GM23248 (cell line): ENCODE results near the gene HEPN1.

ENCODE experiments used
- EZH2 ChIP-seq: fragments of 200-600 bp; sonication (generic); IDR thresholded peaks from 2 replicates; pipeline ENCODE4 v1.6.1; 2018; ENCODE audit warnings: antibody characterized with exemption, mild to moderate bottlenecking; ENCODE audit not compliant: insufficient read depth, poor library complexity, severe bottlenecking
- EZH2phosphoT487 ChIP-seq: fragments of 200-600 bp; sonication (generic); IDR thresholded peaks from 2 replicates; pipeline ENCODE4 v1.6.1; 2018; ENCODE audit warnings: antibody characterized with exemption, moderate library complexity, mild to moderate bottlenecking, low read depth; ENCODE audit not compliant: insufficient read depth

DNA sequence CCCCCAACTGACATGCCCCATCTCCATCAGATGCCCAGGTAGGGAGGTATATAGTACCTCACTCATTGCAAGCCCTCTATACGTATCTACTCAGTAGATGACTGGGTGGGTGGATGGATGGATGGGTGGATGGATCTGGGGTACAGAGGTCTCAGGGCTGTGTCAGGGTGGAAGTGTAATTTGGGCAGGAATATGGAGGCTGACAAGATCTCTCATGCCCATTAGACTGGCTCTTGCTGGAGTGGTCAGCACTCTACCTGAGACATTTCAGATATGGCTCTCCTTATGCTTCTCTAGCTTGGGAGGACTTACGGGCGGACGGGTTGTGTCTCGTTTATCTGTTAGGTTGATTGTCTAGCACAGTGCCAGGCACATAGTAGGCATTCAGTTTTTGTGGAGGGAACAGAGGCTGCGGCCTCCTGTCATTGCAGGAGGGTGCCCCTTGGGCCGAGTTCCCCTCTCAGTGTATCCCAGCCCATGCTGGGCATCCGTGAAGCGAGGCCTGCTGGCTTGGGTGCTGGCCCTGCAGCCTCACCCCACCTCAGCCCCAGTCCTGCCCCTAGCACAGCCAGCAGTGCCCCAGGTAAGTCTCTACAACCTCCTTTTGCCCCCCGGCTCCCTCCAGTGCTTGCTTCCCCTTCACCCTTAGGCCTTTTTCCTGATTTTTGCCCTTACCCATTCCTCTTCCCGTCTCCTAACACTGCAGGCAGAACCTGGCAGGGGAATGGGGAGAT, 40.1 kb upstream of the HEPN1 start:
- TF ChIP-seq EZH2 (no peak), EZH2phosphoT487 (no peak)
